ENCODE measurements around the gene CHCHD3.

DNA sequence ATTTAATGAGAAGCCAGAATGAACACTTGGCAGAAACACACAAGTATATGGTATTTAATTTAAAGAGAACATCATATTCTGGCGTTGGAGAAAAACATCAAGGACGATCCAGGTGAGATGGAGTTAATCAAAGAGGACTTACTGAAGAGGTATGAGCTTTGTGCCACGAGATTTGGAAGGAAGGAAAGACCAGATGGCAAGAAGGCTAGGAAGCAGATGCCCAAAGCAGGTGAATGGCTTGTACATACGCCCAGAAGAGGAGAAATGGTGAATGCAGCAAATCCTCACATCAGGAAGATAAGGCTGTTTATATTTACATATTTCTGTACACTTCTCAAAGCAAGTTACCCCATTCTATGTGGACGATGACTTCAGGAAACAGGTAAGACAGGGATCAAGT is 341.7 kb downstream of the CHCHD3 start:
- TF ChIP-seq CTCF (conservative IDR thresholded peaks at IDR 0.05; ENCODE audit: low read depth, low read length) (no peak), EZH2 (IDR thresholded peaks at IDR 0.05; ENCODE audit: low read length, unreplicated experiment) (no peak), EZH2phosphoT487 (IDR thresholded peaks at IDR 0.05; ENCODE audit: borderline replicate concordance, low read length) (no peak)
